22Rv1 (cell line): ENCODE measurements around the gene LRRC61.

Experiments used
- CTCF ChIP-seq: fragments of 450-650 bp; IDR thresholded peaks from 2 replicates; pipeline ENCODE4 v1.5.1; 2017; ENCODE audit warnings: mild to moderate bottlenecking
- ZFX ChIP-seq: fragments of 450-650 bp; IDR thresholded peaks from 2 replicates; pipeline ENCODE4 v1.6.1; 2017; ENCODE audit warnings: antibody characterized with exemption, borderline replicate concordance

- TF ChIP-seq CTCF (no peak), ZFX (no peak)
These were observed 5.3 kb upstream of the LRRC61 start for GRCh38 chr7:150317748-150318444.
